HG03060 (cell line): ENCODE data around the gene KLC3.
"Not testable (repeated sequence)": the region's sequence is repeated elsewhere in the genome, so short reads cannot be mapped to it uniquely, and the experiment has no call there.

Experiments used
- ATAC-seq: cut with Tn5 transposase; IDR thresholded peaks from one replicate; pipeline ENCODE4 v1.9.1; 2021; ENCODE audit warnings: low read depth, moderate number of reproducible peaks; ENCODE audit not compliant: unreplicated experiment

The KLC3 gene

GRCh38 chr19:45340232-45340898 lies at the start of gene KLC3:
KLC3 (plus strand) TSS chr19:45340750; CDS start chr19:45345542, 4,792 bp downstream.
- ATAC-seq: no peak

- no peak for ATAC-seq
Observed at GRCh38 chr19:45291834-45292233, 48.7 kb upstream of the KLC3 start.

GRCh38 chr19:45293682-45294081 lies 46.9 kb upstream of the KLC3 start:
- no peak for ATAC-seq

- no peak for ATAC-seq
Observed at GRCh38 chr19:45294291-45295029, 46.1 kb upstream of the KLC3 start.

- ATAC-seq: no peak
Observed at GRCh38 chr19:45295873-45296272, 44.7 kb upstream of the KLC3 start.

GRCh38 chr19:45296355-45296754 lies 44.2 kb upstream of the KLC3 start:
- ATAC-seq: no peak

- no peak for ATAC-seq
Observed at GRCh38 chr19:45297674-45298073, 42.9 kb upstream of the KLC3 start.

- ATAC-seq: no peak
Observed at GRCh38 chr19:45298264-45298663, 42.3 kb upstream of the KLC3 start.

- no peak for ATAC-seq
Observed at GRCh38 chr19:45299719-45300118, 40.8 kb upstream of the KLC3 start.

- no peak for ATAC-seq
Observed at GRCh38 chr19:45302416-45302815, 38.1 kb upstream of the KLC3 start.

GRCh38 chr19:45303269-45304060 lies 37.1 kb upstream of the KLC3 start:
- no peak for ATAC-seq

GRCh38 chr19:45304141-45304926 lies 36.2 kb upstream of the KLC3 start:
- no peak for ATAC-seq

- ATAC-seq: no peak
Observed at GRCh38 chr19:45305007-45305406, 35.5 kb upstream of the KLC3 start.

GRCh38 chr19:45305421-45305820 lies 35.1 kb upstream of the KLC3 start:
- no peak for ATAC-seq

- no peak for ATAC-seq
Observed at GRCh38 chr19:45306040-45306439, 34.5 kb upstream of the KLC3 start.

- no peak for ATAC-seq
Observed at GRCh38 chr19:45306518-45307027, 34.0 kb upstream of the KLC3 start.

- ATAC-seq: no peak
Observed at GRCh38 chr19:45307361-45307760, 33.2 kb upstream of the KLC3 start.

GRCh38 chr19:45309322-45309721 lies 31.2 kb upstream of the KLC3 start:
- ATAC-seq: not testable (repeated sequence)

GRCh38 chr19:45311621-45312020 lies 28.9 kb upstream of the KLC3 start:
- ATAC-seq: no peak

- ATAC-seq: not testable (repeated sequence)
Observed at GRCh38 chr19:45312285-45312684, 28.3 kb upstream of the KLC3 start.
